Activated T-helper 1 cell treated with anti-CD3 and anti-CD28 coated beads, Interleukin-12 subunit alpha, Interleukin-12 subunit beta, Interleukin-2, Interleukin-4 antibody, amounts not matched to agents 30 ng/mL and 10 ng/mL and 1 ng/mL, durations not matched to agents 14 hours and 24 hours and 36 hours (primary cell): ENCODE results near the gene DMD. TPM values are rescaled to one million over a fixed set of nuclear protein-coding genes. Genes with fewer than 3 reads are reported as not detected.

Source experiments
- DNase-seq: peaks from one replicate; pipeline ENCODE4 v3.0.0; 2021; ENCODE audit warnings: low spot score
- H3K27ac Mint-ChIP-seq: one replicate; pipeline ENCODE4 v1.8.0; 2021; ENCODE audit warnings: mild to moderate bottlenecking, mixed read lengths
- H3K27me3 Mint-ChIP-seq: one replicate; pipeline ENCODE4 v1.8.0; 2022; ENCODE audit warnings: mild to moderate bottlenecking, moderate library complexity, mixed read lengths; ENCODE audit not compliant: insufficient read depth
- H3K36me3 Mint-ChIP-seq: one replicate; pipeline ENCODE4 v1.8.0; 2021; ENCODE audit warnings: low read depth, mixed read lengths
- H3K4me1 Mint-ChIP-seq: one replicate; pipeline ENCODE4 v1.8.0; 2021; ENCODE audit warnings: low read depth, mixed read lengths
- H3K4me3 Mint-ChIP-seq: one replicate; pipeline ENCODE4 v1.8.0; 2021; ENCODE audit warnings: mild to moderate bottlenecking, moderate library complexity, mixed read lengths
- H3K9me3 Mint-ChIP-seq: one replicate; pipeline ENCODE4 v1.8.0; 2021; ENCODE audit warnings: mixed read lengths
- intact Hi-C: fragments of 100-400 bp; cut with micrococcal nuclease; formaldehyde crosslinking; loops from one replicate; pipeline ENCODE4 v1.15.1; 2024
- total RNA-seq: library from RNA; stranded (reverse); gene quantifications from 2 replicates; pipeline ENCODE4 v1.2.3, GENCODE V29; 2022

The DMD gene
- total RNA-seq, 1 donor from 2014 or later: 12.8 TPM

DNA sequence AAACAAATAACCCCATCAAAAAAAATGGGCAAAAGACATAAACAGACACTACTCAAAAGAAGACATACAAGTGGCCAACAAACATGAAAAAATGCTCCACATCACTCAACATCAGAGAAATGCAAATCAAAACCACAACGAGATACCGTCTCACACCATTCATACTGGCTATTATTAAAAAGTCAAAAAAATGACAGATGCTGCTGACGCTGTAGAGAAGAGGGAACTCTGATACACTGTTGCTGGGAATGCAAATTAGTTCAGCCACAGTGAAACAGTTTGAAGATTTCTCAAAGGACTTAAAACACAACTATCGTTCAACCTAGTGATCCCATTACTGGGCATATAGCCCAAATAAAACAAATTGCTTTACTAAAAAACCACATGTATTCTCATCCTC is 1468.3 kb downstream of the DMD start:
- no peaks in the 10 kb centered on the region for H3K27me3 Mint-ChIP-seq
- no peak for DNase-seq
- intact Hi-C loops: no loop called here
- no peak overlapping the region for H3K4me3 Mint-ChIP-seq
- H3K4me1 Mint-ChIP-seq: no peaks in the 10 kb centered on the region
- H3K27ac Mint-ChIP-seq: no peak overlapping the region
- H3K36me3 Mint-ChIP-seq: no peaks in the 10 kb centered on the region
- no peaks in the 10 kb centered on the region for H3K9me3 Mint-ChIP-seq

DNA sequence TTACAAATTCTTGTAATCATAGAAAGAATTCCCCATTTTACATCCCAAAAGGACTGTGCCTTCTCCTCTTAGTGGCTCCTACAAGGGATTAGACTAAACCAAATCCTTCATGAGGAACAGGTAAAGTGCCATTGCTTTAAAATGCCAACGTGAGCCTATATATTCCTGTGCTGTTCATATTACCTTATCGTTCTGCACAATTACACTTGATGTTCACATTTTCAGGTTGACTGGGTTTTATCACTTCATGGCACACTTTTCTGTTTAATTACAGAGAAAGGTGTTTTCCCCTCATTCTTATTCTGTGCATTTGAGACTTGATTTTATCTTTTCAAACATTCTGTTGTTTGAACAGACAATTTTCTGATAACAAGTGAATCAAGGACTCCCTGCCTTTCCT is 1493.9 kb downstream of the DMD start:
- H3K4me1 Mint-ChIP-seq: no peaks in the 10 kb centered on the region
- H3K36me3 Mint-ChIP-seq: no peaks in the 10 kb centered on the region
- intact Hi-C loops: no loop called here
- H3K27me3 Mint-ChIP-seq: no peaks in the 10 kb centered on the region
- no peaks in the 10 kb centered on the region for H3K9me3 Mint-ChIP-seq
- no peak overlapping the region for H3K27ac Mint-ChIP-seq
- H3K4me3 Mint-ChIP-seq: no peak overlapping the region
- no peak for DNase-seq

DNA sequence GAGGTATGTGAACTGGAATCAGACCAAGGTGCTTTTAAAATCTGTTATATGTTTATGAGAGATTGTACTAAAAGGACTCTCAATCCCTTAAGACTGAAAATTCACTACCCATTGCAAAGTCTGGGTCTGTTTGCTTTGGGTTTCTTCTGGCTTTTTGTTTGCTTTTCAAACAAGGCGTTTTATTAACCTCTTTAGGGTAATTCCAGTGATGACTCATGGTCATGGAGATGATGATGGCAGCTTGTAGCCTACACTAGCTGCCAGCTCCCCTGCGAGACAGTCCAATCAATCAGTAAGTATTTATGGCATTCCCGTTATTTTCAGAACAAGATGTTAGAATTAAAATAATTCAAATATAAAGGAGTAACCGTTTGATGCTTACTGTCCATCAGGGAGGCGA is 1495.7 kb downstream of the DMD start:
- Mint-ChIP-seq H3K27ac (no peak overlapping the region), H3K36me3 (no peaks in the 10 kb centered on the region), H3K4me3 (no peak overlapping the region), H3K4me1 (no peaks in the 10 kb centered on the region), H3K27me3 (no peaks in the 10 kb centered on the region), H3K9me3 (no peaks in the 10 kb centered on the region)
- DNase-seq: no peak
- intact Hi-C loops: no loop called here

DNA sequence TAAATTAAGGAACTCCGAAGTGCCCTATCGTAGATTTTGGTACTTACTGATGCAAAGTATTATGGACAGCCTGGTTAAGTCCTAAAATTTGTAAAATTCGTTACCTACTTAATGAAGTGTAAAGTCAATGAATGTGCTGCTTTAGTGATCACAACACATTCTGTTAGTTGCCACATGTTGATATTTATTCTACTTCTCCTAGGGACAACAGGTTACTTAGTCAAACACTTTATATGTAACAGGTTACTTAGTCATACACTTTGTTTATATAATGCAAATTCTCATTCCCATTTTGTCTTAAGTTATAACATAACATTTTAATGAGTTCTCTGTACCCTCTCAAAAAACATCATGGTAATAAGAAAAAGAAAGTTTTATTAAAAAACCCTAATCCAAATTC is 1496.6 kb downstream of the DMD start:
- Mint-ChIP-seq H3K27ac (no peak overlapping the region), H3K27me3 (no peaks in the 10 kb centered on the region), H3K36me3 (no peaks in the 10 kb centered on the region), H3K4me1 (no peaks in the 10 kb centered on the region), H3K4me3 (no peak overlapping the region), H3K9me3 (no peaks in the 10 kb centered on the region)
- intact Hi-C loops: no loop called here
- no peak for DNase-seq

DNA sequence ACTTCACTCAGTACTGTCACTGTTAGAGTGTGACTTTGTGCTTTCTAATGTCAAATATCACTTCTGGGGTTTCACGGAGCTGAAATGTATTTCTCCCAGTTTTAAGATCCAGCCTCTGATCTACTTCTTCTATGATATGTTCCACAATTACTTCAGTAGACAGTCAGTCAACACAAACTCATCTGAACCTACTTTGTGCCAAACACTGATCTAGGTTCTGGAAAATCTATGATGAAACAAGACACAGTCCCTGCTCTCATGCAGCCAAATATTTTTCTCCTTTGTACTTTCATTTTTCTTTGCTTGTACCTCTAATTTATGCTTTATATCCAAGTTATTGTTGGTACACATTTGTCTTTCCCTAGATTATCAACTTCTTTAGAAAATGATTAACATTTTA is 1498.2 kb downstream of the DMD start:
- no peak overlapping the region for H3K4me3 Mint-ChIP-seq
- no peaks in the 10 kb centered on the region for H3K36me3 Mint-ChIP-seq
- DNase-seq: no peak
- intact Hi-C loops: no loop called here
- H3K4me1 Mint-ChIP-seq: no peaks in the 10 kb centered on the region
- no peaks in the 10 kb centered on the region for H3K9me3 Mint-ChIP-seq
- H3K27me3 Mint-ChIP-seq: no peaks in the 10 kb centered on the region
- H3K27ac Mint-ChIP-seq: no peak overlapping the region

DNA sequence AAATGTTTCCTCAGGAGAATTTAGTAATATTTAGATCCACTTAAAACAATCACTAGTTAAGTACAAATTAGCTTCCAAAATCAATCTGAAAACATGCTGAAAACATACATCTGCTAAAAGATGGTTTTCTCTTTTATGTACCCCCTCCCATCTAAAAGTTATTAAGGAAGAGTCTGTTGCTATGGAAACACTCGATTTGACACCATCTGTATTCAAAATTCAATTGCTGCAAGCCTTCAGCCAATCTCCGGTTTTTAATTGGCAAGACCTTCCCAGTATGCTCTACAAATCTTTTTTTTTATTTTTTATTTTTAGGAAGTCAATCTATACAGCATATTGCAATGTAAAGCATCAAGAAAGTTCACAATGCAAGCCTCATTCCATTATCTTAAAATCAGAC is 1500.2 kb downstream of the DMD start:
- DNase-seq: no peak
- no peaks in the 10 kb centered on the region for H3K36me3 Mint-ChIP-seq
- no peaks in the 10 kb centered on the region for H3K4me1 Mint-ChIP-seq
- intact Hi-C loops: no loop called here
- no peak overlapping the region for H3K4me3 Mint-ChIP-seq
- no peaks in the 10 kb centered on the region for H3K27me3 Mint-ChIP-seq
- no peak overlapping the region for H3K27ac Mint-ChIP-seq
- H3K9me3 Mint-ChIP-seq: no peaks in the 10 kb centered on the region

DNA sequence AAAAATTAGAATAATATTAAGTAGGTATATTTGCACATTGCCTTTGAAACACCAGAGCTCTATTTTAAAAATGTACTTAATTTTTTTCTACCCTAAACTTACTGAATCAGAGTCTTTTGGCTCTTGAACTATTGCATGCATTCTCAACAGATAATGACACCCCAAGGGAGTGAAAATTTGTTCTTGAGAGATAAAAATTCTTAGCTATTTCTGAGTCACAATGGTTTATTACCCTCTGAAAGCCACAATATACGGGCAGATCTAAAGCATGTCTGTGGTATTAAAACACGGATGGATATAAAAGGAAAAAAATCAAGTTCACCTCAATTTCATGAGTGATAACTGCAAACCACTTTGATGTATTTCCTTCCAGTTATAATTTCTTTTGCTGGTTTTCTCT is 1503.2 kb downstream of the DMD start:
- no peak overlapping the region for H3K27ac Mint-ChIP-seq

DNA sequence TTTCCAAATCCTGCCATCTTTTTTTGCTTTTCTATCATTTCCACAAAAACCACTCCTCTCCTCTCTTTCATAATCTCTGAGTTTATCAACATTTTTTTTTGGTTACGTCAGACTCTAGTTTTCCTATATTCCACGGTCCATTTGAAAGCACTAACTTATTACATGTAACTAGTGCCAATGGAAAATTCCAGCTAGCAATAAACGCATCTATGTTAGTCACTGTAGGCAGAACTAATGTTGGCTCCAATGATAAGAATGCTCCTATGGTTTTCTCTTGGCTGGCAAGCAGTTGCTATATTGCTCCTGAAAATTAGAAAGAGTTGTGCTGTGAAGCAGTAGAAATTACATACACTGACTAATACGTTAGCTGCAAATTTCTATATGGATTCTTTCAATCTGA is 1504.9 kb downstream of the DMD start:
- no peak for DNase-seq
- intact Hi-C loops: no loop called here
- Mint-ChIP-seq H3K27me3 (no peaks in the 10 kb centered on the region), H3K36me3 (no peaks in the 10 kb centered on the region), H3K4me3 (no peak overlapping the region), H3K27ac (no peak overlapping the region), H3K9me3 (no peaks in the 10 kb centered on the region), H3K4me1 (no peaks in the 10 kb centered on the region)

More for the DNA sequence above, 1503.2 kb downstream of the DMD start:
- H3K4me3 Mint-ChIP-seq: no peak overlapping the region
- no peak for DNase-seq
- H3K4me1 Mint-ChIP-seq: no peaks in the 10 kb centered on the region
- no peaks in the 10 kb centered on the region for H3K27me3 Mint-ChIP-seq
- intact Hi-C loops: no loop called here
- no peaks in the 10 kb centered on the region for H3K36me3 Mint-ChIP-seq
- H3K9me3 Mint-ChIP-seq: no peaks in the 10 kb centered on the region

DNA sequence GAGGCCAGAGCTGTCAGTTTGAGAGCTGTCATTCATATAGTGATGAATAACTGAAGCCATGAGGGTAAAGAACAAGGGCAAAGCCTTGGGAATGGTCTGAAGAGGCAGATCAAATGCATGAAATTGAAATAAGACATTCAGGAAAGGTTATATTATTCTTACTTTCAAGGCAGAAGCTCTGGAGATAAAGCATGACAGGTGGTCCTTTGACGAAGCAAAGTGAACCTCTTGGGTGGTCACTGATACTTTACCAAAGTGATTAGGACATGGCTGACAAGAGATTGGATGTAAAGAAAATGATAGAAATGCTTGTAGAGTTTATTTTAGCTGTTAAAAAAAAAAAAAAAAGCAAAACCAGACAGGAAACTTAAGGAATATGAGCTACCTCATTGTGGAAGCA is 1505.5 kb downstream of the DMD start:
- H3K4me1 Mint-ChIP-seq: no peaks in the 10 kb centered on the region
- no peaks in the 10 kb centered on the region for H3K36me3 Mint-ChIP-seq
- no peak overlapping the region for H3K4me3 Mint-ChIP-seq
- H3K27ac Mint-ChIP-seq: no peak overlapping the region
- H3K9me3 Mint-ChIP-seq: no peaks in the 10 kb centered on the region
- no peak for DNase-seq
- intact Hi-C loops: no loop called here
- H3K27me3 Mint-ChIP-seq: no peaks in the 10 kb centered on the region

DNA sequence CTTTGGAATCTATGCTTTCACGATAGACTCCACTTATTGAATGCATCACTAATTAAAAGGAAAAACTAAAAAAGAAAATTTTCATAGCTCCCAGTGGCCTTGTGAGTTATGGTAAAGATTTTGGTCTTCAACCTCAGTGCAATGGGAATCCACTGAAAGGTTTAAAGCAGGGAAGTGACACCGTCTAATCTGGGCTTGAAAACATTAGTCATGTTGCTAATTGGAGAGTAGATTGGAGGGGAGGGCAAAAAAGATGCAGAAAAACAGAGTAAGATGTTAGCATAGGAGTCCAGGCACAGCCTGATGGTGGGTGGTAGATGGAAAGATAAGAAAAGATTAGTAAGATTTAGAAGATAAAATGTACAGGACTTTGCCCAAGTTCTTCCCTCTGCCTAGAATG is 1506.4 kb downstream of the DMD start:
- intact Hi-C loops: no loop called here
- no peaks in the 10 kb centered on the region for H3K4me1 Mint-ChIP-seq
- no peak for DNase-seq
- H3K9me3 Mint-ChIP-seq: no peaks in the 10 kb centered on the region
- no peaks in the 10 kb centered on the region for H3K27me3 Mint-ChIP-seq
- no peaks in the 10 kb centered on the region for H3K36me3 Mint-ChIP-seq
- no peak overlapping the region for H3K4me3 Mint-ChIP-seq
- no peak overlapping the region for H3K27ac Mint-ChIP-seq

DNA sequence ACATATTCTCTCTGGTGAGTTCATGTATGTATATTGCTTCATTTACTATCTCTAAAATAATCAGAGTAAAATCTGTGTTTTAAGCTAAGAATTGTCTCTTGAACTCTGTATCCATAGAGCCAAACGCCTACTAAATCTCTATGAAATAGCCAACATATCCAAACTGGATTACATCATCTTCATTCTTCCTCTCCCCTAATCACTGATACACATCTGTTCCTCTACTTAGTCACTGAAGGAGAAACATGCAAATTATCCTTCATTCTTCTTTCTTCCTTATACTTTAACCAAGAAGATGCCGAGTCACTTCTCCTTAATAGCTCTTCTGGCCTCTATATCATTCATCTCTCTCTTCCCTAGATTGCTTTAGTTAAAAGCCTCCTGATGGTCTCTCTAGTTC is 1509.1 kb downstream of the DMD start:
- Mint-ChIP-seq H3K27ac (no peak overlapping the region), H3K27me3 (no peaks in the 10 kb centered on the region), H3K4me1 (no peaks in the 10 kb centered on the region), H3K4me3 (no peak overlapping the region), H3K36me3 (no peaks in the 10 kb centered on the region), H3K9me3 (no peaks in the 10 kb centered on the region)
- intact Hi-C loops: no loop called here
- DNase-seq: no peak

DNA sequence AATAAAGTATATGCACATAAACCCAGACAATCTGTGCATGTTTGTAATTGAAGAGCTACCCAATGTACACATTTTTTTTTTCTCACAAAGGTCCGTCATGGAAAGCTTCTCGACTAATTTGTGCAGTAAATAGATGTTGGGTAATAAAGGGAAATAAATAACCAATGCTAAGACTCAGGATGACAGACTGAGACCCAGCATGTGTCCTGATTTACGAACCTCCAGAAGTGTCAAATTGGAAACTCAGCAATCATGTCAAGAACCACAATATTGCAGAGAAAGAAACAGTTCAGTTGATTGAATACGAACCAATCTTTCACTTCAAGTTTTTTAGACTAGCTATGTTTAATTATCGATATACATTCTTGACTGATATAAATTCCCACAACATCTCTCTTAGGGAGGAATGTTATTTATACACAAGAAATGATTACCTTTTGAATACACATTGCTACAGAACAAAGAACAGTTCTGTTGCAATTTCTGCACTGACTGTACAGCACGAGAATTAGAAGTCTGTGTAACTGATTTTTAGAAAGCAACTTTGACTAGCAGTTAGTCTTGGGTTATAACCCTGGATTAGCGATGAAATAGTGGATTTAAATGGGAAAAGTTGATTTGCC is 1513.9 kb downstream of the DMD start:
- Mint-ChIP-seq H3K4me1 (no peaks in the 10 kb centered on the region), H3K36me3 (no peaks in the 10 kb centered on the region), H3K4me3 (no peak overlapping the region), H3K27ac (no peak overlapping the region), H3K9me3 (no peaks in the 10 kb centered on the region), H3K27me3 (no peaks in the 10 kb centered on the region)
- intact Hi-C loops: no loop called here
- DNase-seq: no peak

DNA sequence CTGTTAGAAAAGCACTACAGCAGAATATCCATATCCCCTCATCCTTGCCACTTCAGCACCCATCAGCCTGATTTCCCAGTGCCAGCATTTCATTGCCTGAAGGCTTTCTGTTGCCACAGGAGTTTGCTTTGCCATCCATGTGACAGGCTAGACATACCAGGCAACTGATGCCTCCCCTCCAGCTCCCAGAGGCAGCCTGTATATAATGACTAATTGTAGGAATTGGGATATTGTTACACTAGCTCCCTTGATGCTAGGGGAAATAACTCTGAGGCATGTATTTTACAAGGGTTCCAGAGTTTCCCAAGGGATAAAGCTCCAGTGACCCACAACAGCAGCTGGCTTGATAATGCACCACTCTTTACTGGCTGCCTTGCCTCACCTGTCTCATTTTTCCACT is 1531.5 kb downstream of the DMD start:
- Mint-ChIP-seq H3K4me1 (no peaks in the 10 kb centered on the region), H3K27me3 (no peaks in the 10 kb centered on the region), H3K4me3 (no peak overlapping the region), H3K27ac (no peak overlapping the region), H3K36me3 (no peaks in the 10 kb centered on the region), H3K9me3 (no peaks in the 10 kb centered on the region)
- DNase-seq: no peak
- intact Hi-C loops: no loop called here

DNA sequence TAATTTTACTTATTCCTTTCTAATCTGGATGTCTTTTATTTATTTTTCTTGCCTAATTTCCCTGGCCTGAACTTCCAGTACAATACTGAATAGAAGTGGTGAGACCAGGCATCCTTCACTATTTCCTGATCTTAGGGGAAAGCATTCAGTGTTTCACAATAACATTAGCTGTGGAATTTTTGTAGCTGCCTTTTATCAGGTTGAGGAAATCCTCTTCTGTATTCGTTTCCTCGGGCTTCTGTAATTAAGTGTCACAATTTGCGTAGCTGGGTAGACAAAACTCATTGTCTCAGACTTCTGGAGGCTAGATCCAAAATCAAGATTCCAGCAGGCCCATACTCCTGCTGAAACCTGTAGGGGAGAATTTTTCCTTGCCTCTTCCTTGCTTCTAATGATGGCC is 1541.1 kb downstream of the DMD start:
- no peak overlapping the region for H3K4me3 Mint-ChIP-seq
- H3K9me3 Mint-ChIP-seq: no peaks in the 10 kb centered on the region
- DNase-seq: no peak
- no peaks in the 10 kb centered on the region for H3K36me3 Mint-ChIP-seq
- no peaks in the 10 kb centered on the region for H3K27me3 Mint-ChIP-seq
- no peaks in the 10 kb centered on the region for H3K4me1 Mint-ChIP-seq
- no peak overlapping the region for H3K27ac Mint-ChIP-seq
- intact Hi-C loops: no loop called here
